ENCODE measurements around the gene NPAS3.

Gene NPAS3

DNA sequence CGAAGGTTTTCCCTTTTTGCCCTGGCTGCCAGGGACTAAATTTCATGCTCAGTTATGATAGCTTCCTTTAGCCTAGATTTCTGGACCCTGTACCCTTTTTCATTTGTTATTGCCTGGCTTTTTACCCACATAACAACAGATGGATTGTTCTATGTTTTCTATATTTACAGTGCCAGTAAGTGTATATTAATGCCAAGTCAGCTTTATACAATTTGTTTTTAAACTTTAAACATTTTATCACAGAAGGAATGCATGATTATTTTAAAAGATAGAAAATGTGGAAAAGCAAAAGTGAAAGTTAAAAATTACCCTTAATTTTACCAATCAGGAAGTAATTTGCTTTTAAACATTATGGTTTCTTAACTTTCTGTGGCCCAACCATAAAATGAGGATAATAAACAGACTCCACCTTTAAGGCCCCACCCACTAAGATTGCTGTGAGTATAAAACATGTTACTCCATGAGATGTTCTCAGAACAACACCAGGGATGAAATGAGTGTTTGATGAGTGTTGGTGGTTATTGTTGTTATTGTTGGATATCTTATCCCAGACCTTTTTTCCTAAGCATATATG is 515.4 kb downstream of the NPAS3 start:
- no peak for DNase-seq

DNA sequence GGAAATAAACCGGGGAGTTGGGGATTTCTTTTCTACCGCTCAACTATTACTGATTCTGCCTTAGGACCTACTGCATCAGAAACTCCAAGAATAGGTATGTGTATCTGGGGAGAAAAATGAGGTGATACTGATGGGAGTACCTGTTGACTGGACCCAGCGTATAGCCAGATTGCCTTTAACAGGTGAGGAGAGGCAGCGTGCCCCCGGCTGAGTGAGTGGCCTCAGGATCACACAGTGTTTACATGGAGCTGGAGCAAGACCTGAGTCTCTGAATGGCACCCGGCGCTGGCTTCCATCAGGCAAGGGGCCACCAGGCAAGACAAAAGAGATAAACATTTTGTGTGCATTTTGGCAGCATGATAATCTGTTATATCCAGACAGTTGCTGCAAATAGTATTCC is 516.0 kb downstream of the NPAS3 start:
- no peak for DNase-seq

DNA sequence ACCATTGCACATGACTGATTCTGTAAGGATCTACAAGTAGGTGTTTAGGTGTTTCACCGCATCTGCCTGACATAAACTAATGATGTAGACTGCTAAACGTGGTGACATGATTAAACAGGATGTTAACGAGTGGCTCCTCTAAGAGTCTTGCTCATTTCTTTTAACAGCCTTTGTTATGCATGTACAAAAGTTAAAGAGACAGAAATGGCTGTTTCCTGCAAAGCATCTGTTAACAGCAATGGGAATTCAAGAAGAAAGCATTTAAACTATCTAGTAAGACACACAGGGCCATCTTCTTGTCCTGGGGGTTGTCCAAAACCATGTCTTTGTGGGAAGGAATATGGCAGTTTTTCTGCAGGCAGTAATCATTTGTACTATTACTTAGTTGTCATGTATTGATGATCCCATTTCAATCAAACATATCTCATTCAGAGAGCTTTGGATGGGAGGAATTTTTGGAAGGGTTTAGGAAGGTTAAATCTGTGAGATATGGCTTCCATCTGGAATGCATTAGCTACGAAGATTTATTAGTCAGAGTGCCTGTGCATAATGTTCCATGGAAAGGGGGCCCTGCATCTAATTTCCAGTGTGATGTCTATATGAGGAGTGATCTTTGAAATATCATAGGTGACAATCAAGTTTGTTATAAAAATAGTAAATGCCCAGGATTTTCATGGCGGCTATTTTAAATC is 517.1 kb downstream of the NPAS3 start:
- DNase-seq, result no peak

DNA sequence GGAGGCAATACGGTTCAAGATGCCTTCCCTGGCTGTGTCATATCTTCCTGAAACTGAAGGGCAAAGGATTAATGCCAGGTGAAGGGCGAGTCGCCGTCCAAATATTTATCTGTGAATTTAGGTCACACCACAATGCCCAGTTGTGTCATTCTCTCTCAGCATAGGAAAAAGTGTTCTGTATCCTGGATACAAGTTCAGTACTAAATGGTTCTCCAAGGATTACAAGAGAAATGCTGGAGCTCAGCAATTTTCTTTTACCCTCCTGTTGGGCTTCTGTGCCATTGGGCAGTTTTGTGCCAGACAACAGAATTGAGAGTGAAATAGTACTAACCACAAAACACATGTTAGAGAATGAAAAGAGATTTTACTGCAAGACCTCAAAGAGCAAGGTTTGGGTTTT is 518.3 kb downstream of the NPAS3 start:
- no peak for DNase-seq

DNA sequence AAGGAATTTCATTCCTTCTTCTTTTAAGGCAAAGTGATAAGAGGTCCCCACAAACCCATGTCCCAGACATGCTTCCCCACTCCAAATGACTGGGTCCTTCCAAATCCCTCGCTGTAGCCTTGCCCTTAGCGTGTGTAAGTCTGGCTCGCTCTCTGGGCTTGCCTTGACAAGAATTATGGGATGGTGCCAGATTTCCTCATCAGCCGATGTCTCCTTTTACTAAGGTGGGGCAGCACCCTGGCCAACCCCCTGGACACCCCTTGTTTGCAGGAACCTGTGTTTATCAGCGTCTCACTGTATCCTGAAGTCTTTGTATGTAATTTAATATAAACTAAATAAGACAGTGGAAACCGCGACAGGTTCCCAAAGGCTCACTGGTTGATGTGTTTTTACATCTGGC is 518.9 kb downstream of the NPAS3 start:
- no peak for DNase-seq

DNA sequence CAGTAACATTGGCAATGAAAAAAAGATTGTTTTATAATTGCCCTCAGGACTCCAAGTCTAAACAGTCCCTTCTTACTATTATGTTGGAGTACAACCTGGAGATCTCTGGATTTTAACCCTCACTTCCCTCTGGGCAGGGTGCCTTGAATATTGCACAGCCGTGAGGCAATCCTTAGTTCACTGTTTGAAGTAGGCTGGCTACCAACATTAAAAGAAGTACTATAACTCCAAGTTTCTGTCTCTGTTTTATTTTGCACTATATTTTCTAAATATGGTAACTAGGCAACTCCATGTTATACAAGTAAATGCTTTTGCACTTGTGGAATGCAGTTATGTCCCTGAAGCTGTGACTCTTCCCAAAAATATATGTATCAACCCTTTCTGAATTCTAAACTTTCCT is 521.5 kb downstream of the NPAS3 start:
- no peak for DNase-seq

DNA sequence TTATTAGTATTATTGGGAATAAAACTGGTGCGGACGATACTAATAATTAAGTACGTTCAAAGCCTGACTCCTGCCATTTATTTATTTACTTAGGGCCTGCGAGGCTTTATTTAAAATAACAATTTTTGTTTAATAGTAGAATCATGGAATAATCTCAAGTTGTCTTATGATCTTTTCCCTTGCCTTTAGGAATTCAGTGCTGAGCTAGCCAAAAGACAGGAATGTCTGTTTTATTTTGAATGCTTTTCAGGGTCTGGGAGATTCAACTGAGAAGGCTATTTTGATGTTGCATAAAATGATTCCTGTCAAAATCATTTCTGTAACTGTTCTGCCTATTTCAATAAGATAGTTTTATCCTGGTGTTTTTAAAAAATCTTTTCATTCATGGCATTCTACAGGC is 522.4 kb downstream of the NPAS3 start:
- no peak for DNase-seq

DNA sequence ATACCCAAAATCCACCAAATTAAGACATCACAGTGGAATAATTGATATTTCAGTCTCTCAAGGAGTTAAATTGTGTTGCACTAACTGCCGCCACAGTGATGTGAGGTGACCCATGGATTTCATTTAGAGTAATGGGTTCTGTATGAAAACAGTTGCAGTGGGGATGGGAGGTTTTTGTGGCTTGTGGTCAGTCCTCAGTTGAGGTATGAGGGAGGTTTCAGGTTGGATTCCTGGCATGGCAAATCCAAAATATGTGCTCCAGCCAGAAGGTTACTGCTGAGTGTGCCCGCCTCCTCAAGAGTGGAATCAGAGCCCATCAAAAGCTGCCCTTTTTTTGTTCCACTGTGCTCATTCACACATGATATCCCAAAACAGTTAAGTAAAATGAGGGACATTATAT is 525.1 kb downstream of the NPAS3 start:
- DNase-seq, result no peak

DNA sequence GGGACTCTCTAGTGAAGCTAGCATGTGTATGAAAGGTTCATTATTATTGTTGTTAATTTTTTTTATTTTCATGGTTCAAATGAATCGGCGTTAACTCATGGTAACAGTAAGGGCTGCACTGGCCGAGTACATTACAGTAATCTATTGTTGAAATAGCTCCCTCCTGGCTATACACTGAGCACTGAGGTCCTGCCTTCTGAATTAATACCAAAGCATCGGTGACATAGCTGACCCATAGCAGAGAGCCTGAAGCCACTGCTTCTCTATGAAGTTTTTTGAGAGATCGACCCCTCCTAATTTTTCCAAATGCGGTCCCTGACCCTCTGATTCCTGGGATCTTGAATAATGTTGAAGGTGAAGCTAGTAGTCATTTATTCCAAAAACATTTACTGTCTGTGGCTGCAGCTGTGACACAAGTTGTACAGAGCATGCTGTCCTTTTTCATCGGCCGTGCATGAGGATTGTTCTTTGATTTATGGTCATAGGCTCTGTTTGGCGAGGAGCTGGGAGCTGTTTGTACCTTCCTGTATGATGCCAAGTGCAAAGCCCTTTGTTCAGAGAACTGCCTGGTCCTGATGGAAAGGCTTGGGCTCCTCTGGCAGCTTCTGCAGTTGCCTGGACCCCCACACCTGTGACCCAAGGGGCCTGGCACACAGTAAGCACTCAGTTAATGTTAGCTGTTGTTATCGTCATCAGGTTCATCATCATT is 525.7 kb downstream of the NPAS3 start:
- DNase-seq, result no peak

DNA sequence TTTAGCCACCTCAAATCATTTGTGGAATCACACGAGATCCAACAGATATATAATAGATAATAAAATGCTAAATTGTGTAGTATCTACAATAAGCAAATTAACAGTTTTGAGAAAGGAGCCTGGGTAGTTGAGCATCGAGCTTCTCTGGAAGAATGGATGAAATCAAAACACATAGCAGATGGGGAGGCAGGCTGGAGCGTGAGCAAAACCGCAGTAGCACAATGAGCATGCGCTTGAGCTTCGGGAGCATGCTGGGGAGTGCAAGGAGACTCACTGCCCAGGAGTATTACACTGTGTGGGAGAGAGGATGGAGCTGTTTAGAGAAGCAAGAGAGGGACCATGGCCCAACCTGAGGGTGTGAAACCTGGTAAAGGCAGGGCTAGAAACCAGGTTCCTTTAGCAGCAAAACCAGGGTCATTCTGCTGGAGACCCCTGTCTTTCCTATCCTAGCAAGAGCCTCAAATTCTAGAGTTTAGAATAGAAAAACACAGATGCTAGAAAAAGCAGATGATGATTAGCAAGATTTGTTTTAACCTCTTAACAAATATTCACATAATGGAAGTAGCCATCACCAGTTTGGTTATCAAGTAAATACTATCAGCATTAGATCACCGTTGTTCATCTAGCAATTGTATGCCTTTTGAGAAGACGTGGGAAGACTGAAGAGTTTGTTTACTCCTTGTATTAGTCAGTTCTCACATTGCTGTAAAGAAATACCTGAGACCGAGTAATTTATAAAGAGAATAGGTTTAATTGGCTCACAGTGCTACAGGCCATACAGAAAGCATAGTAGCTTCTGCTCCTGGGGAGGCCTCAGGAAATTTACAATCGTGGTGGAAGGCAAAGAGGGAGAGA is 527.4 kb downstream of the NPAS3 start:
- no peak for DNase-seq

DNA sequence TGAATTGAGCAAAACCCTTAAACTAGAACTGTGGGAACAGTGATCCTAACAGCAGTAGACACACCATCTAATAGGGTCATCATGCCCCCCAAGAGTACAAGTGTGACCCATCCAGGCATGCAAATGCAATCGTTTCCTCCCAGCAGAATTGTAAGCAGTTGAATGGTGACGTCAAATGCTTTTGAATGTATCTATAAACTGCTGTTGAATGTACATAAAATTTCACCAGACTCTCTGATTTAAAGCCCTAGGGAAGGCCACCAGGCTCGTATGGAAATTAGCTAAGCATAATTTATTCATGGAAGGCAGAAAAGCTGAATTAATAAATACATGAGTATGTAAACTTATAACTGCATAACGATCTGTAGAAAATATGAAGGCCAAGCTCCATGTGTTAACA is 529.3 kb downstream of the NPAS3 start:
- DNase-seq, result no peak

DNA sequence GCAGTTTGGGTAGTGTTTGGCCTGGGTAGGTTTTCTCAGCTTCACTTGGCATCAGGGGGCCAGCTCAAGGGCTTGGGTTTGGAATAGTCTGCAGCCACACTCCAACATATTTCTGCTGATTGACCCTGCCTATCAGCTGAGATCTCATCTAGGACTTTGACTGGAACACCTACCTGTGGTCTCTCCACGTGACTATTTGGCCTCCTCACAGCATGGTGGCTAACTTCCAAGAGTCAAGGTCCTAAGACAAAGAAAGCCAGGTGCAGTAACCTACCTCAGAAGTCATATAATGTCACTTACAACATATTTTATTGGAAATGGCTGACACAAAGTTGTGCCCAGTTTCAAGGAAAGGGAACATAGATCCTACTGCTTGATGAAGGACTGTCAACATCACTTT is 531.2 kb downstream of the NPAS3 start:
- DNase-seq, result no peak

DNA sequence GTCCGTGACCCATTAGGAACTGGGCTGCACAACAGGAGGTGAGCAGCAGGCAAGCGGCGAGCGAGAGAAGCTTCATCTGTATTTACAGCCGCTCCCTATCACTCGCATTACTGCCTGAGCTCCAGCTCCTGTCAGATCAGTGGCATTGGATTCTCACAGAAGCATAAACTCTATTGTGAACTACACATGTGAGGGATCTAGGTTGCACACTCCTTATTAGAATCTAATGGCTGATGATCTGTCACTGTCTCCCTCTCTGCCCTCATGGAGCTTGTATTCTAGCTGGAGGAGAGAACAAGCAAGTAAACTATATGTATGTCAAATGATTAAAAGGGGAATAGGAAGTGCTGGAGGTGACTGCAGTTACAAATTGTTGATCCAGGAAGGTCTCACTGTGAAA is 533.1 kb downstream of the NPAS3 start:
- no peak for DNase-seq

DNA sequence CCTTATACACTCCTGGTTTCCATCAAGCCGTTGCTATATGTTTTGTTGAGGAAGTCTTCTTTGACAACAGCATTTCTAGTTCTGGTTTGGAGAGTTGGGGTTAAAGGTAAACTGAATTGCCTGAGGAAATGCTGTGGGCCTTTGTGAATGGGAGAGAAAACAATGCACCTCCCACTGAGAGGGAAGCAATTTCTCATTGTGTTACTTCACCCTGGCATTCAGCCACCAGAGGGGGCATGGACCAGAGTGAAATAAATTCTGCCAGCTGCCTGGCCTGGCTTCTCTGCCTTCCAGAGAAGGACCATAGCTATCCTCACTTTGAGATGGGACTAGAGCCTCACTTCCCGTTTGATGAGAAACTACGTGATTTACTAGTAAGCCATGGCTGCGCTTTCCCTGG is 536.9 kb downstream of the NPAS3 start:
- DNase-seq, result peak; percentile 6

DNA sequence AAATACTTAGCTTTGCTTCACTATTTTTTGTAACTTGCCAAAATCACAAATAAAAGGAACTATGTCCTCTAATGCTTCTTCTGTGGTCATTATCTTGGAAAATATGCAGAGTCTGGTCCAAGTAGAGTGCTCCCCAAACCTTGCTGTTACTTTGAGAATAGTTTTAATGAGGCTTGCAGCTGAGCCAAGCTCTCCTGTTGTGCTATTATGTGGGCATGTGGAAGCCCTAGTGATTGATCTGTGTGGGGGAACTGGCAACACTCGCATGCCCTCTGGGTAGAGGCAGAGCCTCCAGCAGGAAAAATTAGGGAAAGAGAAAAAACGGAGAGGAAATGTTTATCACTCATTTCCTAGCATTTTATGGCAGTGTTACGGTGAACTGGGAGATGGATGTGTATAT is 539.1 kb downstream of the NPAS3 start:
- no peak for DNase-seq

DNA sequence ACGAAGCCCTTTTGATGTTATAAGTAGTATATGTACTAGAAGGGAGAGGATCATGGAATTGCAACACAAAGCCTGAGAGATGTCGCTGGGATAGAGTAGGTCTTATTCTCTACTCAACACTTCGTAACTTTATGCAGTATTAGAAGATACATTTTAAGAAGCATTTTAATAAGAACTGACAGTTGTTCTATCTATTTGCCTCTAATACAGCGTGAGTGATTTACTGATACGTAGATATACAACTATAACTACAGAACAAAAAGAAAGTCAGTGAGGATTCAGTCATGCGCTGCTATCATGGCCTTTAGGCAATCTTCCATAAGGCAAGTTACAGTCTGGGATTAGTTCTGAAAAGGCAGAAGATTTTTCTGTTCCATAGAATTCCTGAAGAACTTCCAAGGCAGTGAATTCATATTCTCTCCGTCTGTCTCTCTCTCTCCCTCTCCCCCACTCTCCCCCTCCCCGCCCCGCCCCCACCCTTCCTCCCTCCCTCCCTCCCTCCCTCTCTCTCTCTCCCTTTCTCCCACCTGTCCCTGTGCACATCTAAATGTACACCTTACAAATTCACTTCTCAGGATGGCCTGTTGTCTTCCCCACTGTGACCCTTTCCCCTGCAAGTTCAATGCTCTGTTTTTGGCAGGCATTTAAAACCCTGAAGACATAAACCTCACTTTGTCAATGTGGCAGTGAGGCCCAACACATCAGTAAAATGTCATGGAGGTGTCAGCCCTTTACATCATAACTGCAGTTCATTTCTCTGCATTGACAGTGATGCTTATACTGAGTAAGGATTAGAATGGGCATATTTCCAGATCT is 541.6 kb downstream of the NPAS3 start:
- DNase-seq, result no peak

DNA sequence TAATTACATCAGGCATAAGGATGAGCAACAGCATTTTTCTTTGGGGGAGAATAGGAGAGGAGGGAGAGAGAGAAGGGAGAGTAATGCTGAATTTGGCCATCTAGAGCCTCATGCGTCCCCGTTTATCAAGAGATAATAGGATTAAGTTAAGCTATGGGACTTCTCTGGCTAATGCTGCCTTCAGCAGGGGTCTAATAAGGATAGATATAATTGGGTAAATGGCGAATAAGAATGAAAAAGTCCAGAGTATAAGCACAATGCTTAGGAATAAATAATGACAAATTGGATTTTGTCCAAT is 542.2 kb downstream of the NPAS3 start:
- DNase-seq, result no peak

DNA sequence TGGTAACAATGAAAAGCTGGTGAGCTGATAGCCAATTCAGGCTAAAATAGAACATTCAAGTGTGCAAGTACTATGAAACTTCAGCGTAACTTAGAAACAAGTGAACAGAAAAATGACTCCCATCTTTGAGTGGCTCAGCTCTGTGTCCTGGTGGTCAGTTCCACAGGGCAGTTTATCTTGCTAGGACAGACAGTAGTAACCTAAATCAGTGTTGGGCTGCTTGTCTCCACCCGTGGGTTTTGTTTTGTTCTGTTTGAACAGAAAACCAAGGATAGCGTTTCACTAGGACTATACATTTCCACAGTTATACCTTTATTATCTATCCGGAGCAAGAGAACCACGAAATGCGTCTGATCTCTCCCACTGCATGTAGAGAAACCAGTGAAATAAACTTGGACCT is 544.4 kb downstream of the NPAS3 start:
- DNase-seq, result no peak

DNA sequence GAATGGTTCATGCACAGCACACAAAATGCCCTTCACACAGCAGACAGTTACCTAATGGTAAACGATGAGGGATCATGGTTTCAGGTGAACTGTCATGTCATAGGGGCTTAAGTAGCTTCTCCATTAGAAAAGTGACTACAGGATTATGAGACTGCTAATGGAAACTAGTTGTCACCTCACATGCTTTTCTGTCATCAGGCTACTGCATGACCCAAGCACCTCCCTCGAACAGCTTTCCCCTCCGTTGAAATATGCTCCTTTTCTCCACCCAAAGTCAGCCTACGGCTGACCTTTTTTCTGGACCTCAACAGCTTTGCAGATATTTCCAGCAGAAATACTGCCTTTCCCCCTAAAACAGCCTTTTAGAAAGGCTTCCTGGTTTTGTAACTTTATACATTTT is 544.9 kb downstream of the NPAS3 start:
- DNase-seq, result no peak

DNA sequence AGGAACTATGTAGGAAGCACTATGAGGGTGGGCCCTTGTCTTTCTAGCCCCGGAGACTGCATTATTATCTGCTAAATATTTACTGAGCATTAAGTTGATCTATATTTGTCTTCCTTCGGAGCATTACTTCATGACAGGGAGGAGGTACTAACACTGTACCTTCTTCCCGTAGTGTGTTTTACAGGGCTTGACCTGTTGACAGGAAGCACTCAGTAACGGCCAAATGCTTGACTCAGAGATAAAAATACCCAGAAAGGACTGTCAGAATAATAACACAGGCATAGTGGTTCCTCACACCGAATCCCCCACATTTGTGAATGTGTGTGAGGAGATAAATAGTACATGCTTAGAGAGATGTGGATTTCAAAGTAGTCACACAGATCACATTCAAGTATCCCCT is 545.6 kb downstream of the NPAS3 start:
- no peak for DNase-seq

DNA sequence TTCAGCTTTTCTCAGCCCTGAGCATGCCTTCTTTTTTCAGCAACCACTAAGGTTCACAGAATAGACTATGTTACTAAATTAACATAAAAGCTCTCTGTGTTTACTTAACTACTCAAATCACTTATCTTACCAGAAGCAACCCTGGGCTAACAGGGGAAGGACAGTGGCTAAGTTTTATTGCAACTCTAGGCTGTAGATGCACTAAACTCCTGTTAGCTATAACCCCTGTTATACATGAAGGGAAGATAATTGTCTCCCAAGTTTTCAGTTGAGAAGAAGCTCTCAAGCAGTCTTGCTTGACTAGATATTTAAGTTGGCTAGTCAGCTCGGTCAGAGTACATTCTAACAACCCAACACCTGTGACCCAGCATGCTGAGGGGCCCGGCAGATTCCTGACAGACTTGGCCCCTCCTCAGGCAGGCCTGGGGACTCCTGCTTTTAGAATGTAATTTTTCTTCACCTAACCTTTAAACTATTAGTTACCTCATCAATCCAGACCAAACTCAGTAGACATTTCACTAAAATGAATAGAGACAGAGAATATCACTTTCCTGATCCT is 547.7 kb downstream of the NPAS3 start:
- DNase-seq, result no peak

DNA sequence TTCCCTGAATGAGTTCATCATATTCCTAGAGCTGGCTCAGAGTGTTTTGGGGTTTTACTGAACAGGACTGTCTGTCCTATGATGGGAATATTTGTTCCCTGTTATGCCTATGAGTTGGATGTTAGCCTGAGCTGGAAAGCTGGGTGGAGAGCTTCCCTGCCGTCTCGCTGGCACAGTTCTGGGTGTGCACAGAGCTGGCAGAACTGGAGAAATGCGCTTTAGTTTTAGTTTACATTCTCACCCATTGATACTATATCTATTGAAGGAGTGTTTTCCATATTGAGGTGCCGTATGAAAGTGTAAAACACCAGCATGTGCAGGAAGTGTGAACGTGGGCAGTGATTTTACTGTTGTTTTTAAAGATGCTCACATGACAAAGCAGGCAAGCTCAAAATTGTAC is 549.9 kb downstream of the NPAS3 start:
- DNase-seq, result no peak

DNA sequence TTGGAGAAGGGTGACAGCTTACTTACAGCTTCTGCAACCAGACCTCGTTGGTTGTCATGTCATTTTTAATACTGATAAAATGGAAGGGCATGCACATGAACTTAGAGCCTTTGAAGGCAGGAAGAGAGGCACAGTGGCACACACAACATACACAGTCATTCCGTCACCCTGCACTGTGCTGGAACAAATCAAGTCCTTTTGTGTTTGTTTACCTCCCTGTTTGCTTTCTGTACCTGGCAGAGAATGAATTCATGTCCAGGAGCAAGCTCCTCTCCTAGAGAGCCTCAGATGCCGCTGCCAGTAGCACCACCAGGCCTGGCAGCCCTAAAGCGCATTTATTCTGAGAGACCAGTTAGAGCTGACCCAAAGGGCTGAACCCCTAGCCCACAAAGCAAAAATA is 551.9 kb downstream of the NPAS3 start:
- no peak for DNase-seq
